ENCODE results near the gene MPV17.
"Not testable (repeated sequence)": the region's sequence is repeated elsewhere in the genome, so short reads cannot be mapped to it uniquely, and the experiment has no call there.

- TF ChIP-seq ZNF274 (IDR thresholded peaks at IDR 0.05; ENCODE audit: borderline replicate concordance, low read depth, low read length); CHD2 (IDR thresholded peaks at IDR 0.05; ENCODE audit: low read depth, low read length): not testable (repeated sequence)
These were observed 54.6 kb downstream of the MPV17 start for GRCh38 chr2:27268296-27268695.

Data from K562 (cell line).